NCI-H748 treated with DMSO at 0.1 percent for 48 hours (cell line): ENCODE measurements around the gene MICALL2.

Source experiments
- DNase-seq: peaks from one replicate; lab custom pipeline; 2025; lab: John Stamatoyannopoulos, UW

The MICALL2 gene

GRCh38 chr7:1458683-1459511 lies at the start of gene MICALL2:
MICALL2 (minus strand) TSS chr7:1459470; CDS start chr7:1459326, 144 bp downstream.
- no peak for DNase-seq

GRCh38 chr7:1508277-1508758 lies 49.0 kb upstream of the MICALL2 start:
- DNase-seq, result no peak

GRCh38 chr7:1505731-1506550 lies 46.7 kb upstream of the MICALL2 start:
- no peak for DNase-seq

GRCh38 chr7:1503816-1504775 lies 44.8 kb upstream of the MICALL2 start, which contains the start of gene INTS1:
INTS1 (minus strand) TSS chr7:1504389; CDS start chr7:1503960, 429 bp downstream.
- peak; percentile 81 for DNase-seq

- no peak for DNase-seq
Measured at GRCh38 chr7:1503390-1503789, 44.1 kb upstream of the MICALL2 start.

- DNase-seq, result no peak
Measured at GRCh38 chr7:1502845-1503244, 43.6 kb upstream of the MICALL2 start.

GRCh38 chr7:1501487-1502270 lies 42.4 kb upstream of the MICALL2 start:
- no peak for DNase-seq

GRCh38 chr7:1500064-1500807 lies 41.0 kb upstream of the MICALL2 start:
- no peak for DNase-seq

GRCh38 chr7:1499367-1500029 lies 40.2 kb upstream of the MICALL2 start:
- no peak for DNase-seq

- DNase-seq, result no peak
Measured at GRCh38 chr7:1498370-1499305, 39.4 kb upstream of the MICALL2 start.

- no peak for DNase-seq
Measured at GRCh38 chr7:1497293-1497927, 38.1 kb upstream of the MICALL2 start.

- no peak for DNase-seq
Measured at GRCh38 chr7:1496531-1497292, 37.4 kb upstream of the MICALL2 start.

- no peak for DNase-seq
Measured at GRCh38 chr7:1495564-1496242, 36.4 kb upstream of the MICALL2 start.

- no peak for DNase-seq
Measured at GRCh38 chr7:1494866-1495563, 35.7 kb upstream of the MICALL2 start.

- DNase-seq, result no peak
Measured at GRCh38 chr7:1494447-1494846, 35.2 kb upstream of the MICALL2 start.

- no peak for DNase-seq
Measured at GRCh38 chr7:1493571-1493970, 34.3 kb upstream of the MICALL2 start.
